ENCODE results near the gene PKHD1. TPM values are rescaled to one million over a fixed set of nuclear protein-coding genes. Genes with fewer than 3 reads are reported as not detected.

PKHD1 gene
- total RNA-seq, 1 experiment from 2014 or later, result 0.40 TPM

- H3K4me1 ChIP-seq (ENCODE audit: insufficient read depth, low read length), result no peaks in the 10 kb centered on the region
- intact Hi-C loops (cut with micrococcal nuclease), result no loop called here
- no peaks in the 10 kb centered on the region for H3K79me2 ChIP-seq (ENCODE audit: low read length)
- H3K4me3 ChIP-seq (ENCODE audit: low read length), result no peak overlapping the region
- DNase-seq (no peak), ATAC-seq (no peak)
- H3K9ac ChIP-seq (ENCODE audit: low read length), result no peak overlapping the region
- no peak overlapping the region for H2AFZ ChIP-seq (ENCODE audit: low read length)
- CTCF ChIA-PET, result no interaction called here
- no peaks in the 10 kb centered on the region for H3K27me3 ChIP-seq (ENCODE audit: low read length)
- TF ChIP-seq EZH2phosphoT487 (IDR thresholded peaks at IDR 0.05; ENCODE audit: borderline replicate concordance, low read length) (no peak), EZH2 (IDR thresholded peaks at IDR 0.05; ENCODE audit: low read length, unreplicated experiment) (no peak)
- TF ChIP-seq, protein P1, sequence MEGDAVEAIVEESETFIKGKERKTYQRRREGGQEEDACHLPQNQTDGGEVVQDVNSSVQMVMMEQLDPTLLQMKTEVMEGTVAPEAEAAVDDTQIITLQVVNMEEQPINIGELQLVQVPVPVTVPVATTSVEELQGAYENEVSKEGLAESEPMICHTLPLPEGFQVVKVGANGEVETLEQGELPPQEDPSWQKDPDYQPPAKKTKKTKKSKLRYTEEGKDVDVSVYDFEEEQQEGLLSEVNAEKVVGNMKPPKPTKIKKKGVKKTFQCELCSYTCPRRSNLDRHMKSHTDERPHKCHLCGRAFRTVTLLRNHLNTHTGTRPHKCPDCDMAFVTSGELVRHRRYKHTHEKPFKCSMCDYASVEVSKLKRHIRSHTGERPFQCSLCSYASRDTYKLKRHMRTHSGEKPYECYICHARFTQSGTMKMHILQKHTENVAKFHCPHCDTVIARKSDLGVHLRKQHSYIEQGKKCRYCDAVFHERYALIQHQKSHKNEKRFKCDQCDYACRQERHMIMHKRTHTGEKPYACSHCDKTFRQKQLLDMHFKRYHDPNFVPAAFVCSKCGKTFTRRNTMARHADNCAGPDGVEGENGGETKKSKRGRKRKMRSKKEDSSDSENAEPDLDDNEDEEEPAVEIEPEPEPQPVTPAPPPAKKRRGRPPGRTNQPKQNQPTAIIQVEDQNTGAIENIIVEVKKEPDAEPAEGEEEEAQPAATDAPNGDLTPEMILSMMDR (conservative IDR thresholded peaks at IDR 0.05; ENCODE audit: low read depth, low read length), result no peak
- H3K27ac ChIP-seq (ENCODE audit: low read length), result no peak overlapping the region
- H3K9me3 ChIP-seq (ENCODE audit: low read length), result no peaks in the 10 kb centered on the region
- no peaks in the 10 kb centered on the region for H3K36me3 ChIP-seq (ENCODE audit: low read depth, low read length)
- no peaks in the 10 kb centered on the region for H3K9me2 ChIP-seq (replicated peaks; ENCODE audit: low read length)
- no peaks in the 10 kb centered on the region for H4K20me1 ChIP-seq (ENCODE audit: low read length)
- POLR2A ChIA-PET (ENCODE audit: unreplicated experiment), result no interaction called here
- no TSS peak for BruUV-seq (replicated peaks)
- no peaks in the 10 kb centered on the region for H3F3A ChIP-seq (ENCODE audit: low read length, unreplicated experiment)
- H3K4me2 ChIP-seq (ENCODE audit: low read length), result no peak overlapping the region
Measured at GRCh38 chr6:51976374-51976773, 111.0 kb downstream of the PKHD1 start.

GRCh38 chr6:51972659-51973058 lies 114.8 kb downstream of the PKHD1 start:
- Histone ChIP-seq H3K27ac (ENCODE audit: low read length) (no peak overlapping the region), H3K9me3 (ENCODE audit: low read length) (no peaks in the 10 kb centered on the region), H3K27me3 (ENCODE audit: low read length) (no peaks in the 10 kb centered on the region), H3K4me1 (ENCODE audit: insufficient read depth, low read length) (no peaks in the 10 kb centered on the region), H3K9ac (ENCODE audit: low read length) (no peak overlapping the region), H3K79me2 (ENCODE audit: low read length) (no peaks in the 10 kb centered on the region), H3K4me2 (ENCODE audit: low read length) (no peak overlapping the region), H3K36me3 (ENCODE audit: low read depth, low read length) (no peaks in the 10 kb centered on the region), H3F3A (ENCODE audit: low read length, unreplicated experiment) (no peaks in the 10 kb centered on the region), H3K4me3 (ENCODE audit: low read length) (no peak overlapping the region), H4K20me1 (ENCODE audit: low read length) (no peaks in the 10 kb centered on the region), H2AFZ (ENCODE audit: low read length) (no peak overlapping the region), H3K9me2 (replicated peaks; ENCODE audit: low read length) (no peaks in the 10 kb centered on the region)
- ATAC-seq (no peak), DNase-seq (peak; percentile 21)
- POLR2A ChIA-PET (ENCODE audit: unreplicated experiment), result no interaction called here
- no peak for TF ChIP-seq EZH2 (IDR thresholded peaks at IDR 0.05; ENCODE audit: low read length, unreplicated experiment)
- TF ChIP-seq, protein P1 (conservative IDR thresholded peaks at IDR 0.05; ENCODE audit: low read depth, low read length), result no peak
- TF ChIP-seq EZH2phosphoT487 (IDR thresholded peaks at IDR 0.05; ENCODE audit: borderline replicate concordance, low read length), result no peak
- intact Hi-C loops (cut with micrococcal nuclease), result no loop called here
- CTCF ChIA-PET, result interaction anchor here (0.6 kb wide), 1 partner anchor 1437 kb away, joined by 3 read pairs; no protein-coding TSS in a partner anchor
- BruUV-seq (replicated peaks), result no TSS peak

GRCh38 chr6:51968265-51968664 lies 119.1 kb downstream of the PKHD1 start:
- no peaks in the 10 kb centered on the region for H3K36me3 ChIP-seq (ENCODE audit: low read depth, low read length)
- POLR2A ChIA-PET (ENCODE audit: unreplicated experiment), result no interaction called here
- no peak overlapping the region for H3K4me2 ChIP-seq (ENCODE audit: low read length)
- no peaks in the 10 kb centered on the region for H3K27me3 ChIP-seq (ENCODE audit: low read length)
- TF ChIP-seq, protein P1 (conservative IDR thresholded peaks at IDR 0.05; ENCODE audit: low read depth, low read length), result no peak
- no peak for TF ChIP-seq EZH2phosphoT487 (IDR thresholded peaks at IDR 0.05; ENCODE audit: borderline replicate concordance, low read length)
- TF ChIP-seq EZH2 (IDR thresholded peaks at IDR 0.05; ENCODE audit: low read length, unreplicated experiment), result no peak
- no peaks in the 10 kb centered on the region for H3K9me2 ChIP-seq (replicated peaks; ENCODE audit: low read length)
- intact Hi-C loops (cut with micrococcal nuclease), result no loop called here
- no TSS peak for BruUV-seq (replicated peaks)
- ATAC-seq (no peak), DNase-seq (no peak)
- no peaks in the 10 kb centered on the region for H4K20me1 ChIP-seq (ENCODE audit: low read length)
- no peaks in the 10 kb centered on the region for H3K9me3 ChIP-seq (ENCODE audit: low read length)
- no peak overlapping the region for H3K4me3 ChIP-seq (ENCODE audit: low read length)
- H2AFZ ChIP-seq (ENCODE audit: low read length), result no peak overlapping the region
- H3K27ac ChIP-seq (ENCODE audit: low read length), result no peak overlapping the region
- H3K79me2 ChIP-seq (ENCODE audit: low read length), result no peaks in the 10 kb centered on the region
- H3K9ac ChIP-seq (ENCODE audit: low read length), result no peak overlapping the region
- H3K4me1 ChIP-seq (ENCODE audit: insufficient read depth, low read length), result no peaks in the 10 kb centered on the region
- H3F3A ChIP-seq (ENCODE audit: low read length, unreplicated experiment), result no peaks in the 10 kb centered on the region
- CTCF ChIA-PET, result no interaction called here
